Mesothelial cell of epicardium (in vitro differentiated cells): ENCODE data around the gene XRN2. TPM values are rescaled to one million over a fixed set of nuclear protein-coding genes. Genes with fewer than 3 reads are reported as not detected.
"Not testable (repeated sequence)": the region's sequence is repeated elsewhere in the genome, so short reads cannot be mapped to it uniquely, and the experiment has no call there.

Experiments
- DNase-seq, 2 experiments: peaks; one replicate each; pipeline ENCODE4 v3.0.0; 2021; ENCODE audit warnings: low spot score in 2 of 2; ENCODE audit not compliant: unreplicated experiment in 2 of 2
- H3K27ac Mint-ChIP-seq: 2 replicates; pipeline ENCODE4 v1.8.0; 2021; ENCODE audit warnings: mixed read lengths
- H3K27me3 Mint-ChIP-seq: 2 replicates; pipeline ENCODE4 v1.8.0; 2021; ENCODE audit warnings: low read depth, mixed read lengths
- H3K36me3 Mint-ChIP-seq: 2 replicates; pipeline ENCODE4 v1.8.0; 2021; ENCODE audit warnings: mixed read lengths
- H3K4me1 Mint-ChIP-seq: 2 replicates; pipeline ENCODE4 v1.8.0; 2021; ENCODE audit warnings: mixed read lengths
- H3K4me3 Mint-ChIP-seq: 2 replicates; pipeline ENCODE4 v1.8.0; 2021; ENCODE audit warnings: mild to moderate bottlenecking, moderate library complexity, mixed read lengths
- H3K9me3 Mint-ChIP-seq: 2 replicates; pipeline ENCODE4 v1.8.0; 2021; ENCODE audit warnings: mixed read lengths
- CTCF ChIP-seq: fragments of 200-600 bp; sonication (generic); IDR thresholded peaks from one replicate; pipeline ENCODE4 v1.5.0; 2021; ENCODE audit warnings: antibody characterized with exemption; ENCODE audit not compliant: unreplicated experiment
- total RNA-seq: library from RNA; stranded (reverse); gene quantifications from 3 replicates; pipeline ENCODE4 v1.2.1, GENCODE V29; 2021

Gene XRN2
- total RNA-seq, 1 donor from 2014 or later = 76.7 TPM

- Mint-ChIP-seq H3K36me3 (no peaks in the 10 kb centered on the region), H3K4me1 (no peaks in the 10 kb centered on the region)
Observed at GRCh38 chr20:21421601-21422236, 118.6 kb downstream of the XRN2 start.

GRCh38 chr20:21423712-21424111 lies 120.6 kb downstream of the XRN2 start:
- Mint-ChIP-seq H3K9me3 (peaks cover 30% of the 10 kb centered on the region), H3K27me3 (peaks cover 12% of the 10 kb centered on the region)
- H3K27ac Mint-ChIP-seq, DNase-seq, H3K36me3 Mint-ChIP-seq, H3K4me3 Mint-ChIP-seq, H3K4me1 Mint-ChIP-seq: not testable (repeated sequence)

More at GRCh38 chr20:21421601-21422236, 118.6 kb downstream of the XRN2 start:
- no peak overlapping the region for H3K4me3 Mint-ChIP-seq
- DNase-seq = no peak
- H3K27me3 Mint-ChIP-seq = peaks cover 21% of the 10 kb centered on the region
- H3K9me3 Mint-ChIP-seq = peaks cover 30% of the 10 kb centered on the region
- no peak overlapping the region for H3K27ac Mint-ChIP-seq
- TF ChIP-seq CTCF = no peak

GRCh38 chr20:21424846-21425245 lies 121.7 kb downstream of the XRN2 start:
- Mint-ChIP-seq H3K27ac (no peak overlapping the region), H3K36me3 (no peaks in the 10 kb centered on the region), H3K27me3 (peaks cover 16% of the 10 kb centered on the region), H3K9me3 (peaks cover 30% of the 10 kb centered on the region), H3K4me1 (no peaks in the 10 kb centered on the region), H3K4me3 (no peak overlapping the region)
- DNase-seq = no peak
- no peak for TF ChIP-seq CTCF

GRCh38 chr20:21430020-21430419 lies 126.9 kb downstream of the XRN2 start:
- DNase-seq = no peak
- Mint-ChIP-seq H3K27me3 (peaks cover 42% of the 10 kb centered on the region), H3K9me3 (peaks cover 7% of the 10 kb centered on the region), H3K4me3 (no peak overlapping the region), H3K36me3 (no peaks in the 10 kb centered on the region), H3K27ac (no peak overlapping the region), H3K4me1 (no peaks in the 10 kb centered on the region)
- no peak for TF ChIP-seq CTCF

GRCh38 chr20:21432911-21433310 lies 129.8 kb downstream of the XRN2 start:
- Mint-ChIP-seq H3K9me3 (no peaks in the 10 kb centered on the region), H3K27ac (no peak overlapping the region), H3K4me3 (no peak overlapping the region), H3K27me3 (peaks cover 55% of the 10 kb centered on the region), H3K4me1 (no peaks in the 10 kb centered on the region), H3K36me3 (no peaks in the 10 kb centered on the region)
- TF ChIP-seq CTCF = no peak
- no peak for DNase-seq

- no peak overlapping the region for H3K27ac Mint-ChIP-seq
- no peaks in the 10 kb centered on the region for H3K4me1 Mint-ChIP-seq
- DNase-seq = no peak
- H3K27me3 Mint-ChIP-seq = peaks cover 55% of the 10 kb centered on the region
- no peaks in the 10 kb centered on the region for H3K36me3 Mint-ChIP-seq
- H3K9me3 Mint-ChIP-seq = no peaks in the 10 kb centered on the region
- no peak overlapping the region for H3K4me3 Mint-ChIP-seq
- no peak for TF ChIP-seq CTCF
Observed at GRCh38 chr20:21433329-21433890, 130.3 kb downstream of the XRN2 start.
